ENCODE data around the gene LRRC40.

GRCh38 chr1:70231475-70231874, 26.1 kb upstream of the LRRC40 start:
- TF ChIP-seq, protein P1, sequence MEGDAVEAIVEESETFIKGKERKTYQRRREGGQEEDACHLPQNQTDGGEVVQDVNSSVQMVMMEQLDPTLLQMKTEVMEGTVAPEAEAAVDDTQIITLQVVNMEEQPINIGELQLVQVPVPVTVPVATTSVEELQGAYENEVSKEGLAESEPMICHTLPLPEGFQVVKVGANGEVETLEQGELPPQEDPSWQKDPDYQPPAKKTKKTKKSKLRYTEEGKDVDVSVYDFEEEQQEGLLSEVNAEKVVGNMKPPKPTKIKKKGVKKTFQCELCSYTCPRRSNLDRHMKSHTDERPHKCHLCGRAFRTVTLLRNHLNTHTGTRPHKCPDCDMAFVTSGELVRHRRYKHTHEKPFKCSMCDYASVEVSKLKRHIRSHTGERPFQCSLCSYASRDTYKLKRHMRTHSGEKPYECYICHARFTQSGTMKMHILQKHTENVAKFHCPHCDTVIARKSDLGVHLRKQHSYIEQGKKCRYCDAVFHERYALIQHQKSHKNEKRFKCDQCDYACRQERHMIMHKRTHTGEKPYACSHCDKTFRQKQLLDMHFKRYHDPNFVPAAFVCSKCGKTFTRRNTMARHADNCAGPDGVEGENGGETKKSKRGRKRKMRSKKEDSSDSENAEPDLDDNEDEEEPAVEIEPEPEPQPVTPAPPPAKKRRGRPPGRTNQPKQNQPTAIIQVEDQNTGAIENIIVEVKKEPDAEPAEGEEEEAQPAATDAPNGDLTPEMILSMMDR (IDR thresholded peaks at IDR 0.05): no peak
- TF ChIP-seq EP300 (IDR thresholded peaks at IDR 0.05): no peak
- TF ChIP-seq POLR2A (IDR thresholded peaks at IDR 0.05): no peak
- TF ChIP-seq POLR2AphosphoS5 (IDR thresholded peaks at IDR 0.05): no peak

Data from sigmoid colon (tissue), 4 donors.